ENCODE measurements around the gene UNC93A.
"Not testable (repeated sequence)": the region's sequence is repeated elsewhere in the genome, so short reads cannot be mapped to it uniquely, and the experiment has no call there.

UNC93A gene

GRCh38 chr6:167290786-167291622, at the start of gene UNC93A:
Gene UNC93A, plus strand, starts transcription at chr6:167291315. Its CDS starts 175 bp downstream, at chr6:167291490.
- DNase-seq, result no peak

- DNase-seq, result not testable (repeated sequence)
Measured at GRCh38 chr6:167241321-167242134, 49.6 kb upstream of the UNC93A start.

- DNase-seq, result not testable (repeated sequence)
Measured at GRCh38 chr6:167242135-167242506, 49.0 kb upstream of the UNC93A start.

- not testable (repeated sequence) for DNase-seq
Measured at GRCh38 chr6:167242511-167243051, 48.5 kb upstream of the UNC93A start.

GRCh38 chr6:167244064-167244960, 46.8 kb upstream of the UNC93A start:
- DNase-seq, result no peak

- no peak for DNase-seq
Measured at GRCh38 chr6:167244991-167245390, 46.1 kb upstream of the UNC93A start.

- DNase-seq, result no peak
Measured at GRCh38 chr6:167245591-167245990, 45.5 kb upstream of the UNC93A start.

- DNase-seq, result no peak
Measured at GRCh38 chr6:167247814-167248595, 43.1 kb upstream of the UNC93A start.

- not testable (repeated sequence) for DNase-seq
Measured at GRCh38 chr6:167248878-167249455, 42.1 kb upstream of the UNC93A start.

- DNase-seq, result no peak
Measured at GRCh38 chr6:167252271-167252670, 38.8 kb upstream of the UNC93A start.

GRCh38 chr6:167255918-167256553, 35.1 kb upstream of the UNC93A start:
- no peak for DNase-seq

- no peak for DNase-seq
Measured at GRCh38 chr6:167258646-167259045, 32.5 kb upstream of the UNC93A start.

- DNase-seq, result not testable (repeated sequence)
Measured at GRCh38 chr6:167266057-167266829, 24.9 kb upstream of the UNC93A start.

GRCh38 chr6:167266830-167267555, 24.1 kb upstream of the UNC93A start:
- DNase-seq, result no peak

- DNase-seq, result not testable (repeated sequence)
Measured at GRCh38 chr6:167267556-167267898, 23.6 kb upstream of the UNC93A start.

GRCh38 chr6:167267921-167268401, 23.2 kb upstream of the UNC93A start:
- no peak for DNase-seq

GRCh38 chr6:167268683-167269280, 22.3 kb upstream of the UNC93A start:
- no peak for DNase-seq

- no peak for DNase-seq
Measured at GRCh38 chr6:167270499-167271311, 20.4 kb upstream of the UNC93A start.
